ACC112 (cell line): ENCODE results near the gene UEVLD.

ENCODE experiments used
- H2AFZ ChIP-seq: fragments of 200-600 bp; sonication (generic); one replicate; pipeline ENCODE4 v1.6.0; 2017; ENCODE audit warnings: antibody characterized with exemption, low read length; ENCODE audit not compliant: unreplicated experiment
- H3K27ac ChIP-seq: fragments of 200-600 bp; sonication (generic); 2 replicates; pipeline ENCODE4 v1.5.1; 2014; ENCODE audit warnings: low read depth, mild to moderate bottlenecking, antibody characterized with exemption, low read length, moderate library complexity
- H3K27me3 ChIP-seq: fragments of 200-600 bp; sonication (generic); 2 replicates; pipeline ENCODE4 v1.6.1; 2014; ENCODE audit warnings: mild to moderate bottlenecking, antibody characterized with exemption, low read length, moderate library complexity, mixed read lengths; ENCODE audit not compliant: insufficient read depth
- H3K36me3 ChIP-seq: fragments of 200-600 bp; sonication (generic); 2 replicates; pipeline ENCODE4 v1.6.1; 2016; ENCODE audit warnings: mild to moderate bottlenecking, antibody characterized with exemption, low read length, moderate library complexity, mixed read lengths; ENCODE audit not compliant: insufficient read depth
- H3K4me1 ChIP-seq: fragments of 200-600 bp; sonication (generic); one replicate; pipeline ENCODE4 v1.6.1; 2016; ENCODE audit warnings: low read length, mixed read lengths; ENCODE audit not compliant: insufficient read depth, unreplicated experiment, control insufficient read depth
- H3K4me3 ChIP-seq: fragments of 200-600 bp; sonication (generic); 2 replicates; pipeline ENCODE4 v1.5.1; 2014; ENCODE audit warnings: mild to moderate bottlenecking, low read depth, low read length
- H3K79me2 ChIP-seq: fragments of 200-600 bp; sonication (generic); one replicate; pipeline ENCODE4 v1.6.0; 2016; ENCODE audit warnings: low read length; ENCODE audit not compliant: control insufficient read depth, unreplicated experiment, insufficient read depth

The UEVLD gene

DNA sequence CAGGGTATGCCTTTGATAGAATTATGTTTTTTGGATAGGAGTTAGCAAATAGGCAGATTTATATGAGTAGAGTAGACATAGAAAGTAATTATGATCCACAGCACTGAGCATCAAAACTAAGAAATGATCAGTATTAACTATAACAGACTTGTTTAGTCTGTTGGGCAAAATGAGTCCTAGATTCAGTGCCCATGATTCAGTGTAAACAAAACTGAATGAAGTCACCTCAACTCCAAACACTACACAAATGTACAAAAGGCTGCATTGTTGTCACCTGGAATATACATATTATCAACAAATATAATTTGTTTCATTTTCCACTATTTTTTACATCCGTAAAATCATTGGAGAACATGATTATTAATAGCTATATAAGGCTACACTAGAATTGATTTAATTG, 6.7 kb downstream of the UEVLD start:
- H3K79me2 ChIP-seq = peaks cover 9% of the 10 kb centered on the region
- no peaks in the 10 kb centered on the region for H3K27me3 ChIP-seq
- H2AFZ ChIP-seq = no peak overlapping the region
- H3K4me3 ChIP-seq = no peak overlapping the region
- no peak overlapping the region for H3K27ac ChIP-seq
- peaks cover 5% of the 10 kb centered on the region for H3K36me3 ChIP-seq
- no peaks in the 10 kb centered on the region for H3K4me1 ChIP-seq

DNA sequence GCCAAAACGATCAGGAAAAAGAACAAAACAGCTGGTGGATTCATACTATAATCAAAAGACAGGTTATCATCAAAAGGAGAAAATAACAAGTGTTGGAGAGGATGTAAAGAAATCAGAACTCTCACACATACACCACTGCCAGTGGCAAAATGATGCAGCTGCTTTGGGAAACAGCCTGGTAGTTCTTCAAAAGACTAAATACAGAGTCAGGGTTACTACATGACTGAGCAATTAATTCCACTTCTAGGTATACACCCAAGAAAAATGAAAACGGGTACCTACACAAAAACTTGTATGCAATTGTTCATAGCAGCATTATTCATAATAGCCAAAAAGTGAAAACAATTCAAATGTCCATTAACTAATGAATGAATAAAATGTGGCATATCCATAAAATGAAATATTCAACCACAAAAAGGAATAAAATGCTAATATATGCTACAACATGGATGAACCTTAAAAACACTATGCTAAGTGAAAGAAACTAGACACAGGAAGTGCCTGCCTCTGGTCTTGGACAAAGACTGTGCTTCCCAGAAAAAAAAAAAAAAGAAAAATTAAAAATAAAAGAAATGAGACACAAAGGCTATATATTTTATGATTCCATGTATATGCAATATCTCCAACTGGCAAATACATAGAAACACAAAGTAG, 8.3 kb downstream of the UEVLD start:
- H2AFZ ChIP-seq = no peak overlapping the region
- no peak overlapping the region for H3K27ac ChIP-seq
- H3K79me2 ChIP-seq = peaks cover 2% of the 10 kb centered on the region
- H3K4me3 ChIP-seq = no peak overlapping the region
- peaks cover 5% of the 10 kb centered on the region for H3K36me3 ChIP-seq
- no peaks in the 10 kb centered on the region for H3K27me3 ChIP-seq
- no peaks in the 10 kb centered on the region for H3K4me1 ChIP-seq

DNA sequence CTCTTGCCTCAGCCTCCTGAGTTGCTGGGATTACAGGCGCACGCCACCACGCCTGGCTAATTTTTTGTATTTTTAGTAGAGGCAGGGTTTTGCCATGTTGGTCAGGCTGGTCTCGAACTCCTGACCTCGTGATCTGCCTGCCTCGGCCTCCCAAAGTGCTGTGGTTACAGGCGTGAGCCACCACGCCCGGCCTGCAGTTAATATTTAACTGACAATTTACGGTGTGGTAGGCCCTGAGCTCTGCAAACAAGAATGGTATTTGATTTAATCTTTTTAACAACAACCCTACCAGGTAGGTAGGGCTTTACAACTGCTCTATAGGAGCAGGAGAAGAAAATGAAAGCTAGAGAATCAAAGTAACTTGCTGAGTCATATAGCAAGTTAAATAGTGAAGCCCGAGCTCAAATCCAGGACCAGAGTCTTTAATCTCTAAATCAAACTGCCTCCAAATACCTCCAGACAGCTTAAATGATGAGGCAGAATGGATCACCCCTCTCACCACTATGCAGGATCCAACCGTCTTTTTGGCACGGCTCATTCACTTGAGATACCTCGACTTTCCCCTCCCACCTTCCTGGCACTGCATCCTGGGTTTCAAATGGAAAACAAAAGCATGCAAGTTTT, 9.4 kb downstream of the UEVLD start:
- Histone ChIP-seq H3K36me3 (peaks cover 5% of the 10 kb centered on the region), H3K79me2 (peaks cover 2% of the 10 kb centered on the region), H2AFZ (no peak overlapping the region), H3K4me3 (no peak overlapping the region), H3K27ac (no peak overlapping the region), H3K27me3 (no peaks in the 10 kb centered on the region), H3K4me1 (no peaks in the 10 kb centered on the region)

DNA sequence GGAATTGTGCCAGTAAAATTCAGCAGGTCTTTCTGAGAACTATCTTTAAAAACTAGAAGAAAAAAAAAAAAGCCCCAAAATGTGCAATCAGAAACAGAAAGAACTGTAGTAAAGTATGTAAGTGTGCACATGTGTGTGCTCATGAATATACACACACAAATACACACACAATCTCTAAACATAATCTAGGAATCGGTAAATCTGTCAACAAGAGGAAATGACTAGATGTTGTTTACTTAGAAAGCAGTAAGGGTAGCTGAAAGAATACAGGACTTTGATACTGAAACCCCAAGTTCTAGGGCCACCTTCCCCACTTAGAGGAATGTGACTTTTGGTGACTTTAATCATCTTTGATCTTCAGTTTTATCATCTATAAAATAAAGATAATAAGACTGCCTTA, 13.2 kb downstream of the UEVLD start:
- H3K4me1 ChIP-seq = no peaks in the 10 kb centered on the region
- peaks cover 11% of the 10 kb centered on the region for H3K36me3 ChIP-seq
- no peak overlapping the region for H3K27ac ChIP-seq
- no peaks in the 10 kb centered on the region for H3K27me3 ChIP-seq
- H3K4me3 ChIP-seq = no peak overlapping the region
- H2AFZ ChIP-seq = no peak overlapping the region
- H3K79me2 ChIP-seq = no peaks in the 10 kb centered on the region

DNA sequence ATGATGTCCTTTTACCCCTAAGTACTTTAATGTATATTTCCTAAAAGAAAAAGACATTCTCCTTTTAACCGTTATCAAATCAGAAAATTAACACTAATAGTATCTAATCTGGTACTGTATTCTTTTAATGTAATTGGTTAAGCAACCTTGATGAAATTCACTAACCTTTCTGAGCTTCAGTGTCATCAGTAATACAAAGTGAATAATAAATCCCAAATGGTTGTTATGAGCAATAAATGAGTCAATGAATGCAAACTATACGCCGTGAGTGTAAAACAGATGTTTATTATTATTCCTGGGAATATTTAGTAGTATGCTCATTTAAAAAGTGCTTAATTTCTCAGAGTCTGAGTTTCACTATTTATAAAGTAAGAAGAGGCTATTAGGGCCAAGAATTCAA, 21.5 kb downstream of the UEVLD start:
- peaks cover 23% of the 10 kb centered on the region for H3K4me1 ChIP-seq
- H2AFZ ChIP-seq = no peak overlapping the region
- H3K27me3 ChIP-seq = no peaks in the 10 kb centered on the region
- H3K4me3 ChIP-seq = no peak overlapping the region
- peak overlapping the region; percentile 30 for H3K27ac ChIP-seq
- H3K36me3 ChIP-seq = peaks cover 11% of the 10 kb centered on the region; the same call in 1 of the 2 replicates
- H3K79me2 ChIP-seq = no peaks in the 10 kb centered on the region

DNA sequence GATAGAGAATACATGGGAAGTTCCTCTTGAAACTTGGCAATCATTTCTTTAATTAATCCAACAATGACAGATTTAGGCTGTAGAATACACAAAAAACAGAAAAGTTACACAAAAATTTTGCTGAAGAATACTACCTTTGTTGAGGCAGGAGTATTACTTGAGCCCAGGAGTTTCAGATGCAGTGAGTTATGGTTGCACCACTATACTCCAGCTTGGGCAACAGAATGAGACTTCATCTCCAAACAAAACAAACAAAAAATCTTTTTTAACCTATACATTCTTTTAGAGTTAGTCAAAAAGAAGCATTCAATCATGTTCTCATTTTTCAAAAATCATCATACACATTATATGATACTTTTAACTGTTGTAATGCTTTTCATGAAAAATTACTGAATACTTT, 22.1 kb downstream of the UEVLD start:
- no peak overlapping the region for H3K4me3 ChIP-seq
- H3K79me2 ChIP-seq = no peaks in the 10 kb centered on the region
- H3K27me3 ChIP-seq = no peaks in the 10 kb centered on the region
- no peak overlapping the region for H2AFZ ChIP-seq
- H3K36me3 ChIP-seq = peaks cover 11% of the 10 kb centered on the region; the same call in 1 of the 2 replicates
- peak overlapping the region; percentile 22 for H3K27ac ChIP-seq
- peaks cover 23% of the 10 kb centered on the region for H3K4me1 ChIP-seq

DNA sequence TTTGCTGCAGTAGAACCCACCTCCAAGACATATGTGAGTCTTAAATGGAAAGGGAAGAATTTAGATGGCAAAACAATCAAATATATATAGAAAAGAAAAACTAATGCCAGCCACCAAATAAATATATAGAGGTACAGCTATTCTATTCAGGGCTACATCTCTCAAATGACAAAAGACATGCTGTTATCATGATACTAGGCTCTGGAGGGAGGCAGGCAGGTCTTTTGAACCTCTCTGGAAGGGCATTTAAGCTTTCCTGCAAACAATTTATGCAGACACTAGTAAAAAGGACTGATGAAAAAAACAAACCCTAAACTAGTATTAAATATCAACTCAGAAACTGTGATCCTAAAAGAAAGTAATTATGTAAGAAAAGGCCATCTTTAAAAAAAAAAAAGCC, 24.4 kb downstream of the UEVLD start:
- peaks cover 7% of the 10 kb centered on the region; the same call in 1 of the 2 replicates for H3K36me3 ChIP-seq
- H3K27me3 ChIP-seq = no peaks in the 10 kb centered on the region
- H3K4me1 ChIP-seq = peaks cover 23% of the 10 kb centered on the region
- no peak overlapping the region for H2AFZ ChIP-seq
- no peak overlapping the region for H3K27ac ChIP-seq
- no peaks in the 10 kb centered on the region for H3K79me2 ChIP-seq
- H3K4me3 ChIP-seq = no peak overlapping the region

DNA sequence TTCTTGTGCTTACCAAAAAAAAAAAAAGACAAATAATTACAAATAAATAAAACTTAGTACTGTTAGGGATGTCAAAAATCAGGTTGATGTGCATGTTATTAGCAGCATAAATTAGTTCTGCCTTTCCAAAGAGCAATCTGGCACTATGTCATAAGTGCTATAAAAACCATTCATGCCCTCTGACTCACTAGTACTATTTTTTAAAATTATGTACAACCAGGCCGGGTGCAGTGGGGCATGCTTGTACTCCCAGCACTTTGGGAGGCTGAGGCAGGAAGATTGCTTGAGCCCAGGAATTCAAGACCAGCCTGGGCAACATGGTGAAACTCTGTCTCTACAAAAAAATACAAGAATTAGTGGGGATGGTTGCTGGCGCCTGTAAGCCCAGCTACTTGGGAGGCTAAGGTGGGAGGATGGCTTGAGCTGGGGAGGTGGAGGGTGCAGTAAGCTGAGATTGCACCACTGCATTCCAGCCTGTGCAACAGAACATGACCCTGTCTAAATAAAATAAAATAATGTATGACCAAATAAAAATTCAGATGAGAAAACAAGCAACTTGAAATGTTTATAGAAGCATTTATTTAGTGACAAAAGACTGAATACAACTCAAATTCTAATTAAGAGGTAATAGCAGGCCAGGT, 25.3 kb downstream of the UEVLD start:
- no peak overlapping the region for H3K27ac ChIP-seq
- no peaks in the 10 kb centered on the region for H3K79me2 ChIP-seq
- H3K36me3 ChIP-seq = peaks cover 7% of the 10 kb centered on the region; the same call in 1 of the 2 replicates
- H3K4me1 ChIP-seq = peaks cover 23% of the 10 kb centered on the region
- no peak overlapping the region for H2AFZ ChIP-seq
- no peak overlapping the region for H3K4me3 ChIP-seq
- no peaks in the 10 kb centered on the region for H3K27me3 ChIP-seq

DNA sequence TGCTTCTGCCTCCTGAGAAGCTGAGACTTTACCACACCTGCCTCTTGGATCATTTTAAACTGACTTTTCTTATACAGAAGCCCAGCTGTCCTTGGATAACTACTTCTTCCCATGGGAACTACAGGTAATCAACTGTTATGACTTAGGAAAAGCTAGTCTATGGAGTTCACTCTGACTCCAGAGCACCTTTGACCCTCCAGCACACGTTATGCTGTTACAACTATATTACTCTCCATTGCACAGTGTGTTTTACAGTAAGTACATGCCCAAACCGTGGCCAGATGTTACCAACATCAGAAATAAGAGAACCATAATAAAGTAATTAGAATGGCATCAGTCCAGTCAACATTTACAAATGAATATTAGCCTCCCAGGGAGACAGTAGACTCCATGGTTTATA, 40.5 kb downstream of the UEVLD start:
- H3K4me3 ChIP-seq = no peak overlapping the region
- H2AFZ ChIP-seq = no peak overlapping the region
- no peaks in the 10 kb centered on the region for H3K36me3 ChIP-seq
- no peak overlapping the region for H3K27ac ChIP-seq
- no peaks in the 10 kb centered on the region for H3K27me3 ChIP-seq
- no peaks in the 10 kb centered on the region for H3K79me2 ChIP-seq
- no peaks in the 10 kb centered on the region for H3K4me1 ChIP-seq

DNA sequence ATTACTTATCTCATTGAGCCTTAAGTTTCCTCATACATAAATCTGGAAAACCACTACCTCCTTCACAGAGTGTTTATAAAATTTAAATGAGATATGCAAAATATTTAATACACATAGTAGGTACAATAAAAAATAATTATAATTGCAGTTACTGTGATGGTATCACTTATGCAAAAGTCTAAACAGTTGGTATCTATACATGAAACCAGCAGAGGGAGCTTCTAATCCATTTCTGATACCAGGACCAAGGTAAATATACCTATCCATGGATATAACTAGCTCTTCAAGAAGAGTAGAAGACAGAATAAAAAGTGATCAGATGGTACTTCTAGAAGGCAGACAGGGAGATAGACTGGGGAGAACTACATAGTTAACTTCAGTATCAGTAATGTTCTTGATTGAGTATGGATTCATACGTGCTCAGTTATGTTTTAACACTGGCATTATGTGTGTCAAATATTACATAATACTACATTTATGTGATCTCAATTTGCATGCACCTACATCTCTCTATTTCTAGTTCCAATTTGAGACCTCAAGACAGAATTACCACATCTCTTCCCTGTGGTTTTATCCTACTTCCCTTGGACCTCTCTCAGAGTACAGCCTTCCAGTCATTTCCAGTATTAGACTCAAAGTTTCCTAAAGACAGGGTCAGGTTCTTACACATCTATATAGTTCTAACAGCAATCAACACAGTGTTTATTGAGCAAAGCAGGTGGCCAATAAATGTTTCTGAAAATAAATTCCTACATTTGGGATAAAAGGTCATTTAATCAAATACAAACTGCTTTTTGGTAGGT, 48.1 kb downstream of the UEVLD start:
- no peaks in the 10 kb centered on the region for H3K79me2 ChIP-seq
- H3K4me3 ChIP-seq = no peak overlapping the region
- no peak overlapping the region for H3K27ac ChIP-seq
- H2AFZ ChIP-seq = no peak overlapping the region
- H3K27me3 ChIP-seq = no peaks in the 10 kb centered on the region
- H3K36me3 ChIP-seq = no peaks in the 10 kb centered on the region
- no peaks in the 10 kb centered on the region for H3K4me1 ChIP-seq
